HG03575 (cell line): ENCODE measurements around the gene WDR45B.

Experiments used
- ATAC-seq: cut with Tn5 transposase; IDR thresholded peaks from one replicate; pipeline ENCODE4 v1.9.1; 2021; ENCODE audit not compliant: unreplicated experiment, insufficient number of reproducible peaks, low FRiP score; ENCODE audit errors: extremely low read depth

WDR45B gene

DNA sequence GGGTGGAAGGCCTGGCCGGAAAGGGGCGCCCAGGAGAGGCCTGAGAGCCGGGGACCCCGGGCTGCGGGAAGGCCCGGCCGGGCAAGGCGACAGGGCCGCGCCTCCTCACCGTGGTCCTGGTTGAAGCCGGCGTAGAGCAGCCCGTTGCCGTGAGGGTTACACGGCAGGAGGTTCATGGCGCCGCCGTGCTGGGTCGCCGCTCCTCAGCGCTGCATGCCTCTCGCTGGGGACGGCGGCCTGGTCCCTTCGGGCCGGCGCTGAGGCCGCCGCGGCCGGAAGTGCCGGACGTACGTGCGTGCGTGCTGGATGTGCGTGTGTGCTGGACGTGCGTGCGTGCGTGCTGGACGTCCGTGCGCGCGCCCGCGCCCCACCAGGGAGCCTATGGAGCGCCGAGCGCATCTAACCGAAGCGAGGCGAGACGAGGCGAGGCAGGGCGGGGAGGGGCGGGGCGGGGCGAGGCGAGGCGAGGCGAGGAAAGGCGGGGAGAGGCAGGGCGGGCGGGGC, at the start of gene WDR45B:
Gene WDR45B, minus strand, starts transcription at position 280 of the 504 bp plus-strand sequence. Its CDS starts 104 bp downstream, at position 176.
- no peak for ATAC-seq

DNA sequence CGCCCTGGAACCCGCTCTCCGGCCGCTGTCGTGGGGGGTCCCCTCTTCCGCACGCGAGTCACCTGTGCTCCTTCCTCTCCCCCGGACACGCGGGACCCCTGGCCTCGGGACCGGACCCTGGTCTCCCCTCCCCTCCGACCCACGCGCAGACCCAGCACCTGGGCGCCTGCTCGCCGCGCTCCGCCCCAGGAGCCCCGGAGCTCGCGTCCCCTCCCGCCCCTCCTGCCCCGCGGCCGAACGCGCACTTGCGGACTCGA, 49.5 kb upstream of the WDR45B start:
- ATAC-seq, result no peak

- ATAC-seq, result no peak
Observed at GRCh38 chr17:82696916-82697807, 48.9 kb upstream of the WDR45B start.

GRCh38 chr17:82696259-82696658, 48.0 kb upstream of the WDR45B start:
- no peak for ATAC-seq

- no peak for ATAC-seq
Observed at GRCh38 chr17:82694647-82695046, 46.4 kb upstream of the WDR45B start.

GRCh38 chr17:82693168-82693867, 45.1 kb upstream of the WDR45B start:
- ATAC-seq, result no peak

DNA sequence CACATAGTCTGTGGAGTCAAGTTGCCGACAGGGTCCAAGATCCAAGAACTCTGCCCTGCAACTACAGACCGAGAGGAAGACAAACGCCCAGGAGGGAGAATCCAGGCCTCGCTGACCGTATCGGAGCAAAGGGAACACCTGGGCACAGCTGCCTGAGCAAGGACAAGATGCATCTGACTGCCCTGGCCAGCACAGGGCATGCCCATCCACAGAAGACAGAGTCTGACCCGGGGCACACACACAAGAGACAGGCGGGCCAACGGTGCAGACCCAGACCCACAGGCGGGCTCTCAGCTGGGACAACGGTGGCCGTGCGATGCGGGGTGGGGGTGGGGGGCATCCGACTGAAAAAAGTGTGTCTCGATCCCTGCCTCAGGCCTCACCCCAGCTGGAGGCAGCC, 44.0 kb upstream of the WDR45B start:
- ATAC-seq, result no peak

DNA sequence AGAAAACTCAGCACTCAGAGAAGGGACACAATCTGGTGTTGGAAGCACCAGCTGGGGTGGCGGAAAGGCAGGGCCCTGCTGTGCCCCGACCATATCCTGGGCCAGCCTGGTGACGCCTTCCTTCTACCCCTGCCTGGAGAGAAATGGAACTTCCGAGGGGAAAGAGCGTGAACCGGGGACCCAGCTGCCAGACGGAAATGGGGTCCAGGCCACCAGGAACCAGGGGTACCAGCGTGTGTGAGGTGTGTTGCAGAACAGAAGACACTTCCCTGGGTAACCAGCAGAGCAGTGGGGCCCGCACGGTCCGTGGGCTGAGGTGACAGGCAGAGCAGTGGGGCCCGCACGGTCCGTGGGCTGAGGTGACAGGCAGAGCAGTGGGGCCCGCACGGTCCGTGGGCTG, 43.5 kb upstream of the WDR45B start:
- no peak for ATAC-seq

GRCh38 chr17:82690786-82691489, 42.7 kb upstream of the WDR45B start:
- ATAC-seq, result no peak

GRCh38 chr17:82689077-82689476, 40.8 kb upstream of the WDR45B start:
- ATAC-seq, result no peak

GRCh38 chr17:82687871-82688270, 39.6 kb upstream of the WDR45B start:
- no peak for ATAC-seq

GRCh38 chr17:82687375-82687861, 39.2 kb upstream of the WDR45B start:
- ATAC-seq, result no peak

GRCh38 chr17:82686366-82687324, 38.4 kb upstream of the WDR45B start:
- ATAC-seq, result no peak

DNA sequence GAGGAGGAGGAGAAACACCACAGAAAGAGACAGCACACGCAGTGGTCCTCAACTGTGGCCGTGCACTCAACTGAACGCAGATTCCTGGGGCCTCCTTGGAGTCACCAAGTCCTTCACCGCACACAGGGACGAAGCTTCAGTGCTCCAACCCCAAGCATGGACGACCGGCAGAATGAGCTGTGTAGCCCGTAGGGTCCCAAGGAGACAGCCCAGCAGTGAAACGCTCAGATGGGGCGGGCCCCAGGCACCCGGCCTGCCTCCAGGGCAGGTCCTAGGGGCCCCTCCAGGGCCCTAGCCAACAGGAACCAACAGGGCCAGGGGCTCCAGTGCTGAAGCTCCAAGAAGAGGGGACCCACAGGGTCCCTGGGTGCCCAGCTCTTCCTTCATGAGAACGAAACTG, 37.0 kb upstream of the WDR45B start:
- ATAC-seq, result no peak

DNA sequence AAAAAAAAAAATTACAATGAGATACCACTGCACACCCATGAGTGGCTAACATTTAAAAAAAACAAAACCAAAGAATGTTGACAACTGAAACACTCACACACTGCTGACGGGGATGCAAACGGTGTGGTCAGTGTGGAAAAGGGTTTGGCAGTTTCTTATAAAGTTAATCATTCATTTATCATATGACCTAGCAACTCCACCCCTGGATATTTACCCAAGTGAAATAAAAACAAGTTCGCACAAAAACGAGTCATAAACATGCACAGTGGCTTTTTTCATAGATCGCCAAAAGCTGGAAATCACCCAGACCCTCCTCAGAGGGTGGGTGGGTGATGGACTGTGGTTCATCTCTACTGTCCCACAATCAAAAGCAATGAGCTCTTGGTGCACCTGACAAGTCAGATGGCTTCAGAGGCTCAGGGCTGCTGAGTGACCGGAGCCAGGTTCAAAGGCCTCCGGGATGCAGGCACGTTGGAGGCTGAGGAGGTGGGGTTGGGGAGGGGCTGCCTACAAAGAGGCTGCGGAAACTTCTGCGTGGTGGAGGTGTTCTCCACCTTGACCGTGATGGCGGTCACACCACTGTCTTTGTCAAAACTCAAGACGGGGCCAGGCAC, 36.1 kb upstream of the WDR45B start:
- ATAC-seq, result no peak

GRCh38 chr17:82683534-82683933, 35.3 kb upstream of the WDR45B start:
- no peak for ATAC-seq

DNA sequence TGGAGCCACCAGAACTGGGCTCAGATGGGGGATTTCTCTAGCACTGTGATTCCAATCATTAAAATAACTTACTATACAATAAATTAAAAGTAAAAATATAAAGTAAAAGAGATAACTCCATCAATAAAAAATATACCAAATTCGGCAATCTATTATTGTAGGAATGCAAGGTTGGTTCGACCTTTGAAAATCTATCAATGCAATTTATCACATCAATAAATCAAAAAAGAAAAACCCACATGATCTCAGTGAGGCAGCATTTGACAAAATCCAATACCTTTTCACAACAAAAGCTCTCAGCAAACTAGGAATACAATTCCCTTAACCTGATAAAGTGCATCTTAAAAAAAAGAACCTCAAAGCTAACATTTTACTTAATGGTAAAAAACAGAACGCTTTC, 33.3 kb upstream of the WDR45B start:
- ATAC-seq, result no peak
